ENCODE measurements around the gene SIGLEC8.
A peak's percentile ranks its signal among the peaks of the same experiment; 100 is the strongest.
"Not testable (repeated sequence)": the region's sequence is repeated elsewhere in the genome, so short reads cannot be mapped to it uniquely, and the experiment has no call there.

The SIGLEC8 gene

DNA sequence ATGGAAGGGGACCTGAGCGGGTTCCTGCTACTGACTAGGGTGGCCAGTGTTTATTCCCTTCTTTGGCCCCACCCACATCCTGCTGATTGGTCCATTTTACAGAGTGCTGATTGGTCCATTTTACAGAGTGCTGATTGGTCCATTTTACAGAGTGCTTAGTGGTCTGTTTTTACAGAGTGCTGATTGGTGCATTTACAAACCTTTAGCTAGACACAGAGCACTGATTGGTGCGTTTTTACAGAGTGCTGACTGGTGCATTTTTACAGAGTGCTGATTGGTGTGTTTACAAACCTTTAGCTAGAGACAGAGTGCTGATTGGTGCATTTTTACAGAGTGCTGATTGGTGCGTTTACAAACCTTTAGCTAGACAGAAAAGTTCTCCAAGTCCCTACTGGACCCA lies 10.7 kb downstream of the SIGLEC8 start:
- not testable (repeated sequence) for ATAC-seq, DNase-seq

DNA sequence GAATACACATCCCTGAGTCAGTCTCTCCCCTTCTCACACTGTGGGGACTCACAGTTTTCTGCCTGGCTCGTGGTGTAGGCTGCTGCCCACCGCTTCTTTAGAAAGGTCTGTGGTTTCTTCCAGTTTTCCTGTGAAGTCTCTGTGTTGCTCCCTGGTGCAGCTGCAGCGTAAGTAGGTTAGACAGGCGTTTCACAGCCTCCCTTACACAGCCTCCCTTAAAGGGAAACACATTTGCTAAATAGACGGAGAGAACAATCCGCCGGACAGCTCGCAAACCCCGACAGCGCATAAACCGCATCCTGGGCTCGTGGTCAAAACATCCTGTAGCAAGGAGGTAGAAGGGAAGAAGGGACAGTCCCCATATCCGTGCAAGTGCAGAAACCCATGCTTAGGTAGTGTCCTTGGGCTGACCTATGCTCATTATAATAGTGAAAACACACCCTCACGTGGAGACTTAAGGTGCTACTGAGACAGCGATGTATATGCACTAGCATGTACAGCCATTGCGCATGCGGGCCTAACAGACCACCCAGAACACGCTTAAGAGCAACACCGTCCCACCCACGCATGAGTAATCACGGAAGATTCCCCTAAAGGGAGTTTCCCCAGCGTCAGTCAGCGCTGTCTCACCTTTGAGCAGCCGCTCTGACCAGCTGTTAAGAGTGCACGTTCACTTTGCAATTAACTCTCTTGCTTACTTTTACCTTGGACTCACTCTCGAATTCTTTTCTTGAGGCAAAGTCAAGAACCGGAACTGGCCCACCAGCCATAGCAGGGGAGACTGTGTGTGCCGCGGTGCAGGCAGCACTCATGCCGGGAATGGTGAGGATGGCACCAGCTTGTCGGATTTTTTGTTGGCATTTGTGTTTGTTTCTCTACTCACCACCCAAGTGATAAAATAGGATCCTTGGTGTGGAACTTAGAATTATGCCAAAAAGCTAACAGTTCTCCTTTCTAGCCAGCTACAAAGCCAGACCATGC lies 16.6 kb downstream of the SIGLEC8 start:
- DNase-seq (peak; percentile 85), ATAC-seq (peak; percentile 90)

DNA sequence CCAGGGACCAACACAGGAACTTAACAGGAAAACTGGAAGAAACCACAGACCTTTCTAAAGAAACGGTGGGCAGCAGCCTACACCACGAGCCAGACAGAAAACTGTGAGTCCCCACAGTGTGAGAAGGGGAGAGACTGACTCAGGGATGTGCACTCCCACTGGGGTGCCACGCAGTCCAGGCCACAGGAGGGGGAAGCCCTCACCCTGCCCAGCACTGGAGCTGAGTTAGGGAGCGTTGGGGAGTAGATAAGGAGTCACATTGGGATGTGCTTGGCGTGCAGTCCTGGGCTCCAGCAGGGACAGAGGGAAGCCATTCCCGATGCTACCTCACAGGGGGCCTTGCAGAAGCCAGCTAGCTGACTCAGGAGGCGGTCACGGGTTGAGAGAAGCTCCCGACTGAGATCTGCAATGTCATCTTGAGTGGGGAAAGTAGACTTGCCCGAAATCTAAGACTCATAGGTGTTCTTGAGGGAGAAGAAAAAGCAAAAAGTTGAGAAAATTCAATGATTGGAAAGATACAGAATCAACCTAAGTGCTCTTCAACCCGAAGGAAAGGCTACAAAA lies 17.3 kb downstream of the SIGLEC8 start:
- peak; percentile 67 for ATAC-seq

DNA sequence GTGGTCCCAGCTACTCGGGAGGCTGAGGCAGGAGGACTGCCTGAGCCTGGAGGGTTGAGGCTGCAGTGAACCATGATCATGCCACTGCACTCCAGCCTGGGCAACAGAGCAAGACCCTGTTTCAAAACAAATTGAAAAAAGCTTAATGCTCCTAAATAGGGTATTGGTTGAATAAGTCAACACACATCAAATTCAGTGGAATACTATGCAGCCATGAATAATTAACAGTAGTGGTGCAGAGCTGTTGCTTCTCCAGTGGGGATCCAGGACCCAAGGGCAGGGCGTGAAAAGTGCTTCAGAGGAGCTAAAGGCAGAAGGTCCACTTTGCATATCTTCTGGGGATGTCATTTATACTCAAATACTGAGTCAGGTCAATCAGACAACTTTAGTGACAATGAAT lies 18.2 kb downstream of the SIGLEC8 start:
- ATAC-seq (no peak), DNase-seq (no peak)

More for the DNA sequence above, 17.3 kb downstream of the SIGLEC8 start:
- DNase-seq: peak; percentile 80

DNA sequence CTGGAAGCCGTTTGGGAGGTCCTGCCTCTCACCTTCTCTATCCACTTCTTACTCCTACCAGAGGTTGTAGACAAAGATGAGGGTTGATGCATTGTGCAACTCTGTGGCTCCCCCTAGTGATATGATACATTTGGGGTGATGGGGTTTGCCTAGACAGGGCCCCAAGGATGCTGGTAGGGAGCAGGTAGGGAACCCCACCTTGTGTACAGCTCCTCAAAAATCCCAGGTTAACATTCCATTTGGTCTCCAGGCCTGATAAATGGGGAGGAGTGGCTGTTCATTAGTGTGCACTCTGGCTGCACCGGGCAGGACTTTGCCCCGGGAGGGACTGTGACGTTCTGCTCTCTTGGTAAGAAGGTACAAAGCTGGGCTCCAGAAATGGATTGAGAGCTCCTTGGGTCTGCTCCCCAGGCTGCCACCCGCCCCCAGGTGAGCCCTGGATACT lies 19.2 kb downstream of the SIGLEC8 start:
- no peak for ATAC-seq
- peak; percentile 41 for DNase-seq

DNA sequence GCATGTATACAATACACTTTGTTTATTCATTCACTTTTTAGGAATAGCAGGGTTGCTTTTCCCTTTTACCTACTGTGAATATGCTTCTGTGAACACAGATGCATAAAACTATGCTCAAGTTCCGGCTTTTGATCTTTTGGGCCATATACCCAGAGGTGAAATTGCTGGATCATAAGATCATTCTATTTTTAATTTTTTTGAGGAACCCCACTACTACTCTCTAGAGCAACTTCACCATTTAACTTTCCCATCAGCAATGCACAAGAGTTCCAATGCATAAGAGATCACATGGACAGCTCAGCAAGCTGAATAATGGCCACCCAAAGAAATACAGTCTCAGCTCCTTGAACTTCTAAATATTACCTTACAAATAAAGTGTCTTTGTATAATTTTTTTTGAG lies 23.8 kb downstream of the SIGLEC8 start:
- DNase-seq (no peak), ATAC-seq (no peak)

DNA sequence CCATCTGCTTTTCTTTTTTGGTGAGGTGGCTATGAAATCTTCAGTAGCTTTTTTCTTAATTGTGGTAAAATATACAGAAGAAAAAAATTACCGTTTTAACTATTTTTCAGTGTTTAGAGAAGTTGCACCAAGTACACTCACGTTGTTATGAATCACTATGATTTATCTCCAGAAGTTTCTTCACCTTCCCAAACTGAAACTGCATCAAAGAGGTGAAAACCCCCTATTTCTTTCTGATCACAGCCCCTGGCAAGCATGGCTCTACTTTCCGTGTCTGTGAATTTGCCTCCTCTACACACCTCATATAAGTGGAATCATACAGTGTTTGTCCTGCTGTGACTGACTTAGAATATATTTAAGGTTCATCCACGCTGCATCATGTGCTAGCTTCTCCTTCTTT lies 25.2 kb downstream of the SIGLEC8 start:
- no peak for DNase-seq
- ATAC-seq: no peak

DNA sequence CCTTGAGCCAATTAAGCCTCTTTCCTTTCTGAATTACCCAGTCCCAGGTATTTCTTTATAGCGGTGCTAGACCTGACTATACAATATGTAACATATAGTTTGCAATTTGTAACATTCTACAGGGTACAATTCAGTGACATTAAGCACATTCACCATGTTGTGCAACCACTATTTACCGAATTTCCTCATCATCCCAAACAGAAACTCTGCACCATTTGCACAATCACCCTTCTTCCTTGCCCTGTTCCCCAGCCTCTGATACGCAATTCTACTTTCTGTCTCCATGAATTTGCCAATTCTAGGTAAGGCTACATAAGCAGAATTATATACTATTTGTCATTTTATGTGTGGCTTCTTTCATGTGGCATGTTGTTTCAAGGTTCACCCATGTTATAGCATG lies 27.1 kb downstream of the SIGLEC8 start:
- ATAC-seq (no peak), DNase-seq (no peak)

DNA sequence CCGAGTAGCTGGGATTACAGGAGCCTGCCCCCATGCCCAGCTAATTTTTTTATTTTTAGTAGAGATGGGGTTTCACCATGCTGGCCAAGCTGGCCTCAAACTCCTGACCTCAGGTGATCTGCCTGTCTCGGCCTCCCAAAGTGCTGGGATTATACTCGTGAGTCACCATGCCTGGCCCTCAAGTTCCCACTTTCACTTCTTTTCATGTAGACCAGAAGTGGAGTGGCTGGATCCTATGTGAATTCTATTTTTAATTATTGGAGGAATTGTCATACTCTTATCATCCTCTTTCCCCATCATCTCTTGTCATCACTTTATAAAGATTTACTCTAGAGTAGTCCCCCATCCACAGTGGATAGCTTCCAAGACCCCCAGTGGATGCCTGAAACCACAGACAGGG lies 28.0 kb downstream of the SIGLEC8 start:
- ATAC-seq (no peak), DNase-seq (no peak)

DNA sequence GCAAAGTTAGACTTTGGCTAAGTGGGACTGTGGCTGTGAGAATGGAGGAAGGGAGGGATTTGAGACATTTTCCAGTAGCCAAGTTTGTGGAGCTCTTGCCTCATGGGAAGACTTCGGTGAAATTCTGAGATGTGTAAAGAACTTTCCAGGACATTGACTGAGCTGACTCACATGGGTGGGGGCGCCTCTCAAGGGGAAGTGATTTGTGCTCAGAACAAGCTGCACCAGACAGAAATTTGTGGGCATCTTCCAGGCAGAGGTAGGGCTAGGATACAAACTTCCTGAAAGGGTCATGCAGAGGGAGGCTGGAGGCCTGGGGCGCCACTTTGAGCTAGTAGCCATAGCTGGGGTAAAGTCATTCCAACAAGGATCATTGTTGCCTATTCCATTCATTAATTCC lies 31.1 kb downstream of the SIGLEC8 start:
- DNase-seq (no peak), ATAC-seq (no peak)

DNA sequence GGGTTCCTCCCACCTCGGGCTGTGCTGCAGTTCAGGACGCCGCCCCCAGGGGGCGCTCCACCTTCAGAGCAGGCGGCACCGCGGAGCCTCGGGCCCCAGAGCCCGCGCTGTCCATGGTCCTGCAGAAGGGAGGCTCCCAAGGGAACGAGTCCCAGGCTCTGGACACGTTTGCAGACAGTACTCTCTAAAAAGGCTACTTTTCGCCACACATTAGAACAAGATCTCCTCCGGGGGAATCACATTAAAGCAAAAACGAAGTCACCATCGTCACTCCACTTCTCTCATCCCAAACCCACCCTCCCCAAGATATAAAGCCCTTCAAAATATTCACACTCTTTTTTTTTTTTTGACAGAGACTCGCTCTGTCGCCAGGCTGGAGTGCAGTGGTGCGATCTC lies 36.2 kb downstream of the SIGLEC8 start:
- DNase-seq (peak; percentile 98), ATAC-seq (peak; percentile 75)

DNA sequence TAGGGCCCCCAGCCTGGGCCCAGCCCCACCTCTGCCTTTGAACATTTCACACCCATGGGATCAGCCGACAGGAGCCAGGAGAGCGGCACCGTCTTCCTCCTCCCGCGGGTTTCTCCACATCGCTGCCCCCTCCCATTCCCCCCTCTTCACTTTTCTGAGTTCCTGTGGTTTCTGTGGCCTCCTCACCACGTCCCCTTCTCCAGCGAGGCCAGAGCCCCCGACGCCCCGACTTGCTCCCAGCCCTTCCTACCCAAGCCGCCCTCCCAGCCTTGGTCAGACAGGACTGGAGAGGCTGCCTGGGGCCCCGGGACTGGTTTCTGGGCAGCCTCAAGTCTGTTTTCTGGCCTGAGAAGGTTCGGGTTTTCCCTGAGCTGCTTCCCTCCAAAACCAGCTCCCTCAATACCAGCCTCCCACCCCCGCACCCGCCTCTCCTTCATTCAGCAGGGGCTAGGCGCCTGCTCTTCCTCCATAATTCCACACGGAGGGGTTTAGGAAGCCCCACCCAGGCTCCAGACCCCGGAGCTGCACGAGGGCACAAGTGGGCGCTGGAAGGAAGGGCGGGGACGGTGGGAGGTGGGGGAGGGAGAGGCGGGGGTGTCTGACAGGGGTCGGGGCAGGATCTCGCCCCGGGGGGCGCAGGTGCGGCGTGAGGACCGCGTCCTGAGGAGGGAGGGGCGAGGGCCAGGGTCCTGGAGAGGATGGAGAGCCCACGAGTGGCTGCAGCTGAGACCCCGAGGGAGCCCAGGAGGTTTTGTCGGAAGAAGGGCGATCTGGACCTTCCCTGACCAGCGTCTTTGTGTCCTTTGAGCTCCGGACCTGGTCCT lies 36.8 kb downstream of the SIGLEC8 start:
- DNase-seq: peak; percentile 34
- no peak for ATAC-seq

DNA sequence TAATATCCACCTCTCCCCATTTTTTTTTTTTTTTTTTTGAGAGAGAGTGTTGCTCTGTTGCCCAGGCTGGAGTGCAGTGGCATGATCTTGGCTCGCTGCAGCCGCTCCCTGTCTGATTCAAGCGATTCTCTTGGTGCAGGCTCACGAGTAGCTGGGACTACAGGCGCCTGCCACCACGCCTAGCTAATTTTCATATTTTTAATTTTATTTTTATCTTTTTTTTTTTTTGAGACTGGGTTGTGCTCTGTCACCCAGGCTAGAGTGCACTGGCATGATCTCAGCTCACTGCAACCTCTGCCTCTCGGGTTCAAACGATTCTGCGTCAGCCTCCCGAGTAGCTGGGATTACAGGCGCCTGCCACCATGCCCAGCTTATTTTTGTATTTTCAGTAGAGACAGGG lies 37.7 kb downstream of the SIGLEC8 start:
- DNase-seq, ATAC-seq: not testable (repeated sequence)

DNA sequence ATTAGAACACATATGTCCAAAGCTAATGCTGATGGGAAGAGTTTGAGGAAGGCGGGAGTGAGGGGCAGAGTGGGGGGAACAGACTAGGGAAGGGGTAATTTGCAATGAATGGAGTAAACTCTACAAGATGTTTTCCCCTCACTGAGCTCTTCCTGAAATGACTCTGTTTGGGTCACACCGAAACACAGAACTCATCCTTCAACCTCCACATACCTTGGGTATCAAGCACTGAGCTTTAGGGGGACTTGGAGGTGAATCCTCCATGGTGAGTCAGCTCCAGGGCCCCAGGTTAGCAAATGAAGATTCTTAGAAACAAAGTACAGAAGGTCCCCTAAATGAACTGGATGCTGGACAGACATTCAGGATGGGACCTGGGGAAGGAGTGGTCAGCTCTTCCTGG lies 39.5 kb downstream of the SIGLEC8 start:
- DNase-seq: no peak
- peak; percentile 11 for ATAC-seq

DNA sequence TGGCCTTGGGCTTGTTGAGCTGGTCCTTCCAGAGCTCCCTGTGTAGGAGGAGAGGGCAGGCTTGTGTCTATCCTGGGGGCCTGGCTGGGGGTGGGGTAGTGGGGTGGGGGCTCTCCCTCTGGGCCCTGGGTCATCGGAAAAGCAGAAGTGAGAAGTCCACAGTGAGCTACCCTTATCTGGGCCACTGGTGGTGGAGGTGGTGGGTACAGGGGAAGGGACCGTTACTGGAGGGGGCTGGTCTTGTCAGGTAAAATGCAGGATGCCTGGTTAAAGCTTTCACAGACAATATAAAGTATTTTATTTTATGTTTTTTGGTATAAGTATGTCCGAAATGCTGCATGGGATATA lies 40.5 kb downstream of the SIGLEC8 start:
- DNase-seq (no peak), ATAC-seq (no peak)

DNA sequence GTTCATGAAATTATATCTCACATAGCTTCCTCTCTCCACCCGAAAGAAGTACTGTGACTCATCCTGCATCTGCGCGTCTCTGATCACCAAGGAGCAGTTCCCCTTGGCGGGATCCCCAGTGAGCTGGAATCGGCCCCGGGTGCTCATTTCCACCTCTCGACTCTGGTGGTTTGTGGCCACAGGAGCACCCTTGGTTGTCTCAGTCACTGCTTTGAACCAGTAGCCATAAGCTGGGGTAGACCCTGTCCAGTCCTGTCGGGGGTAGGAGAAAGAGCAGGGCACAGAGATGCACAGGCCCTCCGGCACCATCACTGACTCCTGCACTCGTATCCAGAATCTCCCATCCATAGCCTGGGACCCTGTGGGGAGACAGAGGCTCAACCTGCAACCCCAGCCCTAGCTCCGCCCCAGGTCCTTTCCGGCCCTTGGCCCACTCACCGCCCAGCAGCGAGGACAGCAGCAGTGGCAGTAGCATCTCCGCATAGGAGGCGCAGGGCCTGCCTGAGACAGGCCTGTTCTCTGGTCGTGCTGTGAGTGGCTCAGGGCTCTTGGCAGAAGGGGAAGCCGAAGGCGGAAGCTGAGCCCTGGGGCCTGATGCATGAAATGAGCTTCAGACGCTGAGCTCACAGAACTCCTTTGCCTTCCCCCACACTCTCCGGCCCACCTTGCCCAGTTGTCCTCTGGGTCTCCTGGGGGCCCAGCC lies 41.0 kb downstream of the SIGLEC8 start, which contains the start of gene SIGLEC10:
TSS of gene SIGLEC10 (minus strand) at position 536 of the 703 bp plus-strand sequence. CDS start at position 475, 61 bp downstream.
- DNase-seq (peak; percentile 66), ATAC-seq (peak; percentile 64)

DNA sequence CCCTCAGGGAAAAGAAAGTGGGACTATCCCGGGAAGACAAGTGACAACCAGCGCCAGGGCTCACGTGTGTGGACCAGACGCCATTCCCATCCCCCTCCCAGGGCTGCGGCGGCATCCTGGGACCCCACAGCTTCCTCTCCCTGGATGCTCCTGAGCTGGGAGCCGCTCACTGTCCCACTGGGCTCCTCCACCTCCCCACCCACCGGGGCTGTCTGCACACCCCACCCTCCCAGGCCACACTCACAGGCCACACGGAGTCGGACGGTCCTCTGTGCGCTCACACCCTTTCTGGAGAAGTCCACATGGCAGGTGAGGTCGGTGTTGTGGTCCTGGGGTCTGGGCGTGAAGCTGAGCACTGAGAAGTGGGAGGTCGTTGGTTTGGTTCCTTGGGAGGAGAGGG lies 41.8 kb downstream of the SIGLEC8 start:
- not testable (repeated sequence) for ATAC-seq

DNA sequence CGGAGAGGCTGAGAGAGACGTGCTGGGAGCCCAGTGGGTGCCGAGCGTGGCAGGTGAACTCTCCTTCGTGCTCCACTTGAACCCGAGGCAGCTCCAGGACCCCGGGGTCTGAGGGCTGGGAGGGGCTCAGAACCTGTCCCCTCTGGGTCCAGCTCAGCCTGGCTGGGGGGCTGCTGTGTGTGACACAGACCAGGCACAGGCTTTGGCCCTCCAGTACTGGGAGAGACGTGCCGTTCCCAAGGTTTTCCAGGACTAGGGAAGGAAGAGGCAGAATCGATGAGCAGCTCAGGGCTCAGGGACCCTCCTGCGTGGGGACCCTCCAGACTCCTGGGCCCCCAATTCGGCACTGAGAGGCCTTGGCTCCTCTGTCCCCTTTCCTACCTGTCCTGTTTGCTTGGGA lies 43.1 kb downstream of the SIGLEC8 start:
- ATAC-seq: no peak

More for the DNA sequence above, 41.8 kb downstream of the SIGLEC8 start:
- not testable (repeated sequence) for DNase-seq

DNA sequence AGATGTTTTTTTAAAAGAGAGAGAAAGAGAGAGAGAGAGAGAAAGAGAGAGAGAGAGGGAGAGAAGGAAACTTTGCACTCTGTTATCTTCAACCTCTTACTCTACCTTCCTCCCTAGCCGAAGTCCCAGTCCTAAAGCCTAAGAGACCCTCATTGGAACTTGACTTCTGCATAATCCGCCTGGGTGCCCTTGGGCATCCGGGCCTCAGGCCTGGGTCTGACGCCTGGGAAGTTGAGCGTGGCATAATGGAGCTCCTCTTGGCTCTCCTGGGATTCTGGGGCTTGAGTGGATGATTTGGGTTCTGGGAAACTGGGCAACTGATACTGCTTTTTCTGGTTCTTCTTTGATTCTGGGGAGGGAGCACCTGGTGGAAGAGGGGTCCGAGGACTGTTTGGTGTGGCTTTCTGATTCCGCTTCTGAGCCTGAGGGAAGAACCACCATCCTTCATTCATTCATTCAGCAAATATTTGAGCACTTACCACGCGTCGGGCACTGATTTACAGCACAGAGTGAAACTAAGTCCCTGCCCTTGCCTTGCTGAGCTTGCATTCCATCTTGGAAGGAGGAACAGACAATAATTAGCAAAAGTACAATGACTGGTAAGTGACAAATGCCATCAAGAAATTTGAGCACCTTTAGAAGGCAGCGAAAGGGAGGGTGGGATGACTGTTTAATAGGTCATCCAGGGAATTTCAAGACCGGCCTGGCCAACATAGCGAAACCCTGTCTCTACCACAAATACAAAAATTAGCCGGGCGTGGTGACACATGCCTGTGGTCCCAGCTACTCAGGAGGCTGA lies 47.1 kb downstream of the SIGLEC8 start:
- DNase-seq (no peak), ATAC-seq (no peak)

More for the DNA sequence above, 43.1 kb downstream of the SIGLEC8 start:
- no peak for DNase-seq

DNA sequence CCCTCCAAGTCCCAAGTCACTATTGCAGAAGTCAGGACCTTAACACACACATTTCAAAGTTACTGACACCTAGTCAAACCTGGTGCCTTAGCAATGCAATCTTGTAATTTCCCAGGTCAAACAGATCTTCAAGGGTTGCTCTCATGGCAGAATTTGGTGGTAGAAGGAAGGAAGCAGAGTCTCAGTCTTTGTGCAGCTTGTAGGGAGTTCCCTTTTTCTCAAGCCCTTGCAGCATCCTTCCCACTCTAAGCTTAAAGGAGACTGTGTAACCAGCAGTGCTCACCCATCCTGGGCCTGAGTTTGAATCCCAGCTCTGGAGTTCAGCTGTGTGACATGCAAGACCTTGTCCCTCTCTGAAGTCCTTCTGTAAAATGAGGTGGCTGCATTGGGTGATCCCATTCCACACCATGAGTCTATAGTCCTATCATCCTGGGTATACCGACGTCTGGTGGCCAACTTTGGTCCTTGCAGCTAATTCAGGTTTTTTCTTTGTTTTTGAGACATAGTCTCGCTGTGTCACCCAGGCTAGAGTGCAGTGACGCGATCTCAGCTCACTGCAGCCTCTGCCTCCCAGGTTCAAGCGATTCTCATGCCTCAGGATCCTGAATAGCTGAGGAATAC lies 50.6 kb downstream of the SIGLEC8 start:
- ATAC-seq (peak; percentile 61), DNase-seq (peak; percentile 35)

Data from stimulated activated naive CD8-positive, alpha-beta T cell treated with anti-CD3 and anti-CD28 coated beads, Interleukin-15, Interleukin-2, amounts not matched to agents 100 U/mL and 50 U/mL, for 24 hours (primary cell).